OCI-LY1 (cell line): Measurements from ENCODE around the gene CIBAR2.

ENCODE experiments used
- H2AFZ ChIP-seq: fragments of 200-600 bp; sonication (generic), shearing (Covaris generic); 2 replicates; pipeline ENCODE4 v1.6.0; 2014; ENCODE audit warnings: antibody characterized with exemption, mild to moderate bottlenecking, low read length
- H3F3A ChIP-seq: fragments of 200-600 bp; sonication (generic), shearing (Covaris generic); 2 replicates; pipeline ENCODE4 v1.6.0; 2014; ENCODE audit warnings: mild to moderate bottlenecking, antibody characterized with exemption, low read length, moderate library complexity; ENCODE audit not compliant: insufficient read depth
- H3K27ac ChIP-seq: fragments of 200-600 bp; sonication (generic); 2 replicates; pipeline ENCODE4 v1.5.1; 2014; ENCODE audit warnings: low read length, mixed run types, mild to moderate bottlenecking, low read depth; ENCODE audit not compliant: poor library complexity, severe bottlenecking
- H3K27me3 ChIP-seq: fragments of 200-600 bp; sonication (generic); 2 replicates; pipeline ENCODE4 v1.6.0; 2014; ENCODE audit warnings: antibody characterized with exemption, mild to moderate bottlenecking, low read length, moderate library complexity; ENCODE audit not compliant: insufficient read depth
- H3K36me3 ChIP-seq: fragments of 200-600 bp; sonication (generic); 2 replicates; pipeline ENCODE4 v1.6.1; 2014; ENCODE audit warnings: mild to moderate bottlenecking, antibody characterized with exemption, low read length, moderate library complexity, mixed read lengths; ENCODE audit not compliant: insufficient read depth
- H3K4me1 ChIP-seq: fragments of 200-600 bp; sonication (generic); 2 replicates; pipeline ENCODE4 v1.5.1; 2014; ENCODE audit warnings: mild to moderate bottlenecking, low read length, moderate library complexity; ENCODE audit not compliant: insufficient read depth, severe bottlenecking
- H3K4me2 ChIP-seq: fragments of 200-600 bp; sonication (generic), shearing (Covaris generic); 2 replicates; pipeline ENCODE4 v1.6.1; 2014; ENCODE audit warnings: low read length
- H3K4me3 ChIP-seq: fragments of 200-600 bp; sonication (generic); 2 replicates; pipeline ENCODE4 v1.5.1; 2014; ENCODE audit warnings: low read length, low read depth, mild to moderate bottlenecking, mixed read lengths; ENCODE audit not compliant: poor library complexity, severe bottlenecking
- H3K79me2 ChIP-seq: fragments of 200-600 bp; shearing (Covaris generic); 2 replicates; pipeline ENCODE4 v1.6.1; 2016; ENCODE audit warnings: mixed run types, low read length, mixed read lengths; ENCODE audit not compliant: insufficient read depth
- H3K9ac ChIP-seq: fragments of 200-600 bp; sonication (generic), shearing (Covaris generic); 2 replicates; pipeline ENCODE4 v1.6.1; 2014; ENCODE audit warnings: mild to moderate bottlenecking, low read length, mixed read lengths
- H3K9me2 ChIP-seq: fragments of 200-600 bp; sonication (generic), shearing (Covaris generic); 2 replicates; pipeline ENCODE4 v1.6.1; 2014; ENCODE audit warnings: low read depth, mild to moderate bottlenecking, low read length, mixed read lengths
- H3K9me3 ChIP-seq: fragments of 200-600 bp; shearing (Covaris generic); 2 replicates; pipeline ENCODE4 v1.6.1; 2014; ENCODE audit warnings: low read length, mixed read lengths
- H4K20me1 ChIP-seq: fragments of 200-600 bp; sonication (generic), shearing (Covaris generic); 2 replicates; pipeline ENCODE4 v1.6.0; 2016; ENCODE audit warnings: mild to moderate bottlenecking, low read length; ENCODE audit not compliant: insufficient read depth
- CTCF ChIP-seq: fragments of 200-600 bp; sonication (generic), shearing (Covaris generic); IDR thresholded peaks from 2 replicates; pipeline ENCODE4 v1.5.1; 2017; ENCODE audit warnings: mild to moderate bottlenecking, antibody characterized with exemption, low read length, moderate library complexity, mixed read lengths
- EZH2 ChIP-seq: fragments of 200-600 bp; sonication (generic), shearing (Covaris generic); IDR thresholded peaks from 2 replicates; pipeline ENCODE4 v1.8.0; 2017; ENCODE audit warnings: borderline replicate concordance, mixed run types, mild to moderate bottlenecking, antibody characterized with exemption, low read length, moderate library complexity, mixed read lengths

CIBAR2 gene

GRCh38 chr16:85093705-85094104 is 18.6 kb downstream of the CIBAR2 start:
- no peak for TF ChIP-seq EZH2
- no peak for TF ChIP-seq CTCF
- H3K27me3 ChIP-seq = peaks cover 10% of the 10 kb centered on the region
- no peak overlapping the region for H3K4me3 ChIP-seq
- no peaks in the 10 kb centered on the region for H3K79me2 ChIP-seq
- no peak overlapping the region for H2AFZ ChIP-seq
- no peaks in the 10 kb centered on the region for H3K36me3 ChIP-seq
- H3K4me1 ChIP-seq = no peaks in the 10 kb centered on the region
- H3K9ac ChIP-seq = no peak overlapping the region
- no peaks in the 10 kb centered on the region for H3K9me2 ChIP-seq
- H3K27ac ChIP-seq = no peak overlapping the region
- no peaks in the 10 kb centered on the region for H3F3A ChIP-seq
- no peak overlapping the region for H3K4me2 ChIP-seq
- H3K9me3 ChIP-seq = no peaks in the 10 kb centered on the region
- no peaks in the 10 kb centered on the region for H4K20me1 ChIP-seq

GRCh38 chr16:85092851-85093250 is 19.4 kb downstream of the CIBAR2 start:
- Histone ChIP-seq H3K4me2 (no peak overlapping the region), H3K4me3 (no peak overlapping the region), H3K79me2 (no peaks in the 10 kb centered on the region), H3K9me2 (no peaks in the 10 kb centered on the region), H2AFZ (no peak overlapping the region), H3K36me3 (no peaks in the 10 kb centered on the region), H3K27ac (no peak overlapping the region), H3K4me1 (no peaks in the 10 kb centered on the region), H3K9ac (no peak overlapping the region), H3K27me3 (peaks cover 10% of the 10 kb centered on the region), H3F3A (no peaks in the 10 kb centered on the region), H3K9me3 (no peaks in the 10 kb centered on the region), H4K20me1 (no peaks in the 10 kb centered on the region)
- TF ChIP-seq EZH2 (no peak), CTCF (no peak)

- no peak overlapping the region for H3K4me2 ChIP-seq
- no peak for TF ChIP-seq EZH2
- no peak for TF ChIP-seq CTCF
- H3K27ac ChIP-seq = no peak overlapping the region
- no peak overlapping the region for H2AFZ ChIP-seq
- peaks cover 10% of the 10 kb centered on the region for H3K27me3 ChIP-seq
- H3K9me3 ChIP-seq = no peaks in the 10 kb centered on the region
- H3K9ac ChIP-seq = no peak overlapping the region
- H3K79me2 ChIP-seq = no peaks in the 10 kb centered on the region
- no peaks in the 10 kb centered on the region for H3F3A ChIP-seq
- H3K4me3 ChIP-seq = no peak overlapping the region
- no peaks in the 10 kb centered on the region for H3K36me3 ChIP-seq
- no peaks in the 10 kb centered on the region for H3K9me2 ChIP-seq
- no peaks in the 10 kb centered on the region for H4K20me1 ChIP-seq
- no peaks in the 10 kb centered on the region for H3K4me1 ChIP-seq
Observed at GRCh38 chr16:85092309-85092708, 20.0 kb downstream of the CIBAR2 start.
